Measurements from ENCODE around the gene SDHC. TPM values are rescaled to one million over a fixed set of nuclear protein-coding genes. Genes with fewer than 3 reads are reported as not detected.

The SDHC gene
- polyA plus RNA-seq, 2 of the 4 experiments (the other 2 are of a cell fraction), result 296 to 323 TPM

DNA sequence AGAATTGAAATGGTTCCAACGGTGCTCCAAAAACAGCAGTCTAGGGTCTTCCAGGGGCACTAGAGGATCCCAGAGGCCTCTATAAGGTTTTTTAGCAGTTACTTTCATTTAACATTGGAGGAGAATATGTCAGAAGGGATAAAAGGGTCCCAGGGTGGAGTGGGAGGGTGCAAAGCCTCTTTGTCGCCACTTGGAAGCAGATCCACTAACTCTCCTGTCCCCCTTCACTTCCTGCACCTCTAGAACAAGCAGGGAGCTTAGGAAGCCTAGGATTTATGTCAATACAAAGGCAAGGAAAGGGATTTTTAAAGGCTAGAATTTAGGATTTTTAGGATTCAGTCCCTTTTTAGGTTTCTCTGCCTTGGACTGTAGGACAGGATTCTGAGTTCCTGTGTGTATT is 47.3 kb upstream of the SDHC start:
- ATAC-seq (peak in 1 of 2 experiments; percentile 30; a peak in 2 of 6 replicates), DNase-seq (ENCODE audit: low read depth in 1 of 2, low spot score in 1 of 2) (no peak), FAIRE-seq (no peak)
- ChIA-PET POLR2A (interaction anchor here (1.0 kb wide), 1 partner anchor 47 kb away, joined by 3 read pairs; the partner anchor contains the start of gene SDHC), CTCF (interaction anchor here (1.2 to 3.4 kb wide), 4 partner anchors 25 to 109 kb away, joined by 3 to 16 read pairs (median 6); partner anchors contain the start of gene TOMM40L)
- H3K27ac ChIP-seq, result no peak overlapping the region
- H3K4me3 ChIP-seq, result no peak overlapping the region
- WGBS (ENCODE audit: missing lambda C conversion rate), result 67% methylated on average over 2 of the region's 2 CpGs
- no peaks in the 10 kb centered on the region for H3K9me3 ChIP-seq
- TF ChIP-seq GATA3 (IDR thresholded peaks at IDR 0.05; ENCODE audit: borderline replicate concordance) (no peak), HEYL (CRISPR knock-in tag; IDR thresholded peaks at IDR 0.05) (no peak), EP300 (IDR thresholded peaks at IDR 0.05) (no peak), RNF2 (IDR thresholded peaks at IDR 0.05; ENCODE audit: borderline replicate concordance, low read depth) (no peak)
- no peak overlapping the region for H3K4me2 ChIP-seq
- H3K4me1 ChIP-seq, result peaks cover 11% of the 10 kb centered on the region; the same call in 2 of the 3 replicates

DNA sequence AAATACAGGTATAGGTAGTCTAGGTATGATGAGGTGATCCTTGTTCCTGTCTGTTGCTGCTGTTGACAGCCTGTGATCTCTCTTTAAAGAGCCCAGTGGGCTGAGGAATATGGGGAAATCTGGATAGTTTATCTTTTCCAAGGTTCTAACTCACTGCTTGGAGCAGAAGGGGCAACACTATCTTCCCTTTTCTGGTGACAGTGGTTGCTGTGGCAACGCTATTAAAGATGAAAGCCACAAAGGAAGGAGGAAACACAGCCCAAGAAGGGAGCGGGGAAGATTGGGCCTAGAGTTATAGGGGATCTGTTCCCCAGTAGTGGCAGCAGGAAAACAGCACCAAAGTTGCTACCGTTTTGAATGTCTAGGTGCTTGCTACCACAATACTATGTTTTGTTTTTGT is 46.9 kb upstream of the SDHC start:
- no peak for DNase-seq (ENCODE audit: low read depth in 1 of 2, low spot score in 1 of 2)
- Histone ChIP-seq H3K4me2 (no peak overlapping the region), H3K27ac (no peak overlapping the region), H3K9me3 (no peaks in the 10 kb centered on the region), H3K4me3 (no peak overlapping the region), H3K4me1 (peaks cover 11% of the 10 kb centered on the region; the same call in 2 of the 3 replicates)
- CTCF ChIA-PET, result interaction anchor here (1.2 to 3.4 kb wide), 4 partner anchors 24 to 109 kb away, joined by 3 to 16 read pairs (median 6); partner anchors contain the start of gene TOMM40L
- FAIRE-seq, result no peak
- WGBS (ENCODE audit: missing lambda C conversion rate), result 60% methylated on average over 3 of the region's 3 CpGs
- TF ChIP-seq TP53 (CRISPR knock-in tag; IDR thresholded peaks at IDR 0.05) (no peak), SMC3 (IDR thresholded peaks at IDR 0.05) (no peak), ZC3H11A (IDR thresholded peaks at IDR 0.05) (no peak), HOXB13 (CRISPR knock-in tag; IDR thresholded peaks at IDR 0.05; ENCODE audit: low read depth) (no peak), HDAC2 (IDR thresholded peaks at IDR 0.05) (no peak), SREBF2 (IDR thresholded peaks at IDR 0.05) (no peak), RCOR1 (IDR thresholded peaks at IDR 0.05; ENCODE audit: low read depth, low read length) (no peak), FOSL2 (IDR thresholded peaks at IDR 0.05) (no peak), FOSL2 (CRISPR knock-in tag; IDR thresholded peaks at IDR 0.05) (no peak)
- POLR2A ChIA-PET, result interaction anchor here (1.0 kb wide), 1 partner anchor 47 kb away, joined by 3 read pairs; the partner anchor contains the start of gene SDHC
- ATAC-seq, result no peak; a peak in 1 of 6 replicates

GRCh38 chr1:161273402-161273801 is 40.8 kb upstream of the SDHC start:
- no peak overlapping the region for H3K27ac ChIP-seq
- no peak overlapping the region for H3K4me2 ChIP-seq
- H3K9me3 ChIP-seq, result no peaks in the 10 kb centered on the region
- H3K4me3 ChIP-seq, result no peak overlapping the region
- CTCF ChIA-PET, result interaction anchor here (1.0 to 1.9 kb wide), 3 partner anchors 16 to 44 kb away, joined by 3 to 5 read pairs (median 3); no protein-coding TSS in a partner anchor
- FAIRE-seq (no peak), ATAC-seq (no peak), DNase-seq (ENCODE audit: low read depth in 1 of 2, low spot score in 1 of 2) (no peak)
- no peaks in the 10 kb centered on the region for H3K4me1 ChIP-seq
- POLR2A ChIA-PET, result no interaction called here
- 11% methylated on average over 3 of the region's 3 CpGs for WGBS (ENCODE audit: missing lambda C conversion rate)
- TF ChIP-seq CHD2 (IDR thresholded peaks at IDR 0.05; ENCODE audit: low read length, partially characterized antibody), result no peak
- TF ChIP-seq, protein P1, sequence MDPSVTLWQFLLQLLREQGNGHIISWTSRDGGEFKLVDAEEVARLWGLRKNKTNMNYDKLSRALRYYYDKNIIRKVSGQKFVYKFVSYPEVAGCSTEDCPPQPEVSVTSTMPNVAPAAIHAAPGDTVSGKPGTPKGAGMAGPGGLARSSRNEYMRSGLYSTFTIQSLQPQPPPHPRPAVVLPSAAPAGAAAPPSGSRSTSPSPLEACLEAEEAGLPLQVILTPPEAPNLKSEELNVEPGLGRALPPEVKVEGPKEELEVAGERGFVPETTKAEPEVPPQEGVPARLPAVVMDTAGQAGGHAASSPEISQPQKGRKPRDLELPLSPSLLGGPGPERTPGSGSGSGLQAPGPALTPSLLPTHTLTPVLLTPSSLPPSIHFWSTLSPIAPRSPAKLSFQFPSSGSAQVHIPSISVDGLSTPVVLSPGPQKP (IDR thresholded peaks at IDR 0.05; ENCODE audit: low read depth, low read length), result no peak
- no peak for TF ChIP-seq RCOR1 (IDR thresholded peaks at IDR 0.05; ENCODE audit: low read depth, low read length)
- no peak for TF ChIP-seq CBX8 (IDR thresholded peaks at IDR 0.05)
- no peak for TF ChIP-seq HDAC2 (IDR thresholded peaks at IDR 0.05)
- no peak for TF ChIP-seq NFE2L2 (conservative IDR thresholded peaks at IDR 0.05; ENCODE audit: low read length)
- no peak for TF ChIP-seq RARB (CRISPR knock-in tag; IDR thresholded peaks at IDR 0.05)
- no peak for TF ChIP-seq BHLHE40 (IDR thresholded peaks at IDR 0.05; ENCODE audit: low read depth, low read length)
- TF ChIP-seq RNF2 (IDR thresholded peaks at IDR 0.05; ENCODE audit: borderline replicate concordance, low read depth), result no peak
- no peak for TF ChIP-seq ZC3H11A (IDR thresholded peaks at IDR 0.05)
- TF ChIP-seq CBX2 (IDR thresholded peaks at IDR 0.05; ENCODE audit: borderline replicate concordance, low read depth), result no peak
- TF ChIP-seq ATOH8 (CRISPR knock-in tag; IDR thresholded peaks at IDR 0.05; ENCODE audit: low read depth), result no peak
- no peak for TF ChIP-seq JUN (IDR thresholded peaks at IDR 0.05)
- TF ChIP-seq PBX3 (IDR thresholded peaks at IDR 0.05), result no peak
- TF ChIP-seq FOXS1 (CRISPR knock-in tag; IDR thresholded peaks at IDR 0.05), result no peak

Data from A549 (cell line).